T follicular helper cell (primary cell): ENCODE results near the gene ENOX2.
"Not testable (repeated sequence)": the region's sequence is repeated elsewhere in the genome, so short reads cannot be mapped to it uniquely, and the experiment has no call there.

Experiments used
- DNase-seq: peaks from one replicate; pipeline ENCODE4 v3.0.0-alpha.2; 2020; ENCODE audit warnings: low read depth
- total RNA-seq, 2 experiments: gene quantifications; one replicate each; lab custom pipeline; 2026; lab: John Stamatoyannopoulos, UW

The ENOX2 gene, protein sequence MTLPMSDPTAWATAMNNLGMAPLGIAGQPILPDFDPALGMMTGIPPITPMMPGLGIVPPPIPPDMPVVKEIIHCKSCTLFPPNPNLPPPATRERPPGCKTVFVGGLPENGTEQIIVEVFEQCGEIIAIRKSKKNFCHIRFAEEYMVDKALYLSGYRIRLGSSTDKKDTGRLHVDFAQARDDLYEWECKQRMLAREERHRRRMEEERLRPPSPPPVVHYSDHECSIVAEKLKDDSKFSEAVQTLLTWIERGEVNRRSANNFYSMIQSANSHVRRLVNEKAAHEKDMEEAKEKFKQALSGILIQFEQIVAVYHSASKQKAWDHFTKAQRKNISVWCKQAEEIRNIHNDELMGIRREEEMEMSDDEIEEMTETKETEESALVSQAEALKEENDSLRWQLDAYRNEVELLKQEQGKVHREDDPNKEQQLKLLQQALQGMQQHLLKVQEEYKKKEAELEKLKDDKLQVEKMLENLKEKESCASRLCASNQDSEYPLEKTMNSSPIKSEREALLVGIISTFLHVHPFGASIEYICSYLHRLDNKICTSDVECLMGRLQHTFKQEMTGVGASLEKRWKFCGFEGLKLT
- total RNA-seq, result 22.1 to 23.9 reads per million in 2 experiments

DNA sequence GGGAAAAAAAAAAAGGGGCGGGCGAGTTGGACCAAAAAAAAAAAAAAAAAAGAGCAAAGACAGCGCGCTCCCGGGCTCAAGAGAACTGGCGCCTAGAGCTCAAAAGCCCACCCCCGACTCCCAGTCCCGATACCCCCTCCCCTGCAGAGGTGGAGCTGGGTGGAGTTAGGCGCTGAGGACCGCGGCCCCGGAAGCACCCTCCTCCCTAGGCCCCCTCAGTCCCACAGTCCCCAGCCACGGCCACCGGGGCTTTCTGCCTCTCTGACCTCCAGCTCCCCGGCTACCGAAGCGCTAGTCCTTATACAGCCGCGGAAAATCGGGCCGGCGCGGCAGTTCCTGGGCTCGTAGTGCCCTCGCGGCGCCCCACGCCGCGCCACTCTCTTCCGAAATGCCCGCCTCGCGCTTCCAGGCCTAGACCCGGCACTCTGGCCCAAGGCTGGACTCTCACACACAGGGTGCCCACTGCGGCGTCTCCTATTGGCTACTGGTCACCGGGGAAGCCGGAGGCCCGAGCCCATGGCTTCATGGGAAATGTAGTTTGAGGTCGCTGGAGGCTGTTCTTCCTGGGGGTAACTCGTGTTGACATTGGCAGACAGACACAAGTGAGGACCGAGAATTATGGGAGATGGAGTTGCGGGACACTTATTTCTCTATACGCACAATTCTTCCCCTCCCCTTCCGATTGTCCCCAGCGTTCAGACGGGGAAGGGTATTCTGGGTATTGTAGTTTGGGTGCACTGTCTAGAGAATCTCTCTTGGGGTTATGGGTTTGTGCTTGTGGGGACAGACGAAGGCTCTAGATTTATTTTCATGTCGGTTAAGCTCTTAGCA lies at the start of gene ENOX2:
ENOX2 (minus strand) TSS at position 427 of the 831 bp plus-strand sequence. CDS start 199,993 bp downstream, outside the sequence.
- peak; percentile 70 for DNase-seq

DNA sequence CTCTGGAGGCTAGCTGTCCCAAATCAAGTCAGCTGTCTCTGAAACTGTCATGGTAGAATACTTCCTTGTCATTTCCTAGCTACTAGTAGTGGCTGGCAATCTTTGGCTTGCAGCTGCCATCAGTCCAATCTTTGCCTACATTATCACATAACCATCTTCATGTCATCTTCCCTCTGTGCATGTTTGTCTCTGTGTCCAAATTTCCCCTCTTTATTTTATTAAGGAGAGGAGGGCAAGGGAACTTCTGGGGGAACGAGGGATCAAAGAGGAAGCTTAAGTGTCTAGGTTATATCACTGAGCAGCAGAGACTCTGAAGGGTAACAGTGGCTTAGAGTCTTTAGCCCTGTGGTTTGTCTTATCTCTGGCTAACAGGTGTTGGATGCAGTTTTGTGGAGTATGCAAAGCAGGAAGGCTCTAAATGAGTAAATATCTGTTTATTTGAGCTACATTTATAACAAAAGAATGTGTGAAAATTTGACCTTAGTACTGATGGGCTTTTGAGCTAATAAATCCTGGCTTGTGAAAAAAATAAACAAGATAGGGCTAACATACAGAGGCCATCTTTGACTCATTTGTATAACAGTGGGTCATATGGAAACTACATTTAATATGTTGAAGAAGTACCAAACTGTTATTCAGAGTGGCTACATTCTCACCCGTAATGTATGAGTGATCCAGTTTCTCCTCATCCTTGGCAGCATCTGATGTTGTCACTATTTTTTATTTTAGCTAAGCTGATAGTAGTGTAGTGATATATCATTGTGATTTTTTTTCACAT lies 49.4 kb upstream of the ENOX2 start:
- DNase-seq, result no peak

DNA sequence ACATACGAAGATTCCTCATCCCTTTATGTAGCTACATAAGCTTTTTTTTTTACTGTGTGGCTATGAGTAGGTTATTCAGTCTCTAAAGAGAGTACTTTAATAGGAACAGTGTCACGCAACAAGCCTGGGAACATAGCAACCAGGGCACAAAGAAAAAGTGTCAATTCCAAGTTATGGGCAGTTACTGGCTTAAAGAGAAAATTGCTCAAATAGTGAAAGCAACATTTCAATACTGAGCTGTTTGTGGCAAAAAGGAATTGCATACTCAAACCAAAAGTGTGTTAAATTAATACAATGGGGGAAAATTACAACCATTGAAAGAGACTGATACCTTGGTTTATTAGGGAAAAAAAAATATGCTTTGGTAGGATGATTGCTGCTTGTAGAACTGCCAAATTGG lies 41.2 kb upstream of the ENOX2 start:
- no peak for DNase-seq

DNA sequence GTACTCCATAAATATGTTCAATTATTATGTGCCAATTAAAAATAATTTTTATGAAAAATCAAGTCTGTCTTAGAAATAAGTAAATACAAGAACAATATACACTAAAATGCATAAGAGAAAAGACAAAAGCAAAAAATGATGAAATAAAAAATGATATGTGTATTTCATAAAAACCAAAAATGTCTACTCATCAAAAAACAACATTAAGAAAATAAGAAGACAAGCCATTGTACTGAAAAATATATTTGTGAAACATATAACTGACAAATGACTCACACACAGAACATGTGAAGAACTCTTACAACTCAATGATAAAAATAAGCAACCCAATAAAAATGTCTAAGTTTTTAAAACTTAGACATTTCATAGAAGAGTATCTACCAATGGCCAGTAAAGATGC lies 34.1 kb upstream of the ENOX2 start:
- DNase-seq, result no peak

DNA sequence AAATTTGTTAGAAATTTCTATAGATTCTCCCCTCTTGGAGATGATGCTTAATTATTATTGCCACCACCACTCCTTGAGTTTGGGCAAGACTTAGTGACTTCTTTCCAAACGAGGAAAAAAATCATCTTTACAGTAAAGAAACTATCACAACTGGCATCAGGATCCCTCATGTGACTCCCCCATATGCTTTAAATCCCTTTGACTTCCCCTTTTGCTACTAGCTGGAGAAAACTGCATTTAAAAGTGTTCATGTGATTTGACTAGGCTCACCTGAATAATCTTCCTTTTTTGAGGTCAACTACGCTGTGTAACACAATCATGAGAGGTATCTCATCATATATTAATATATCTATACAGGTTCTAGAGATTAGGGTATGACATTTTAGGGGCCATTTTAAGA lies 30.3 kb upstream of the ENOX2 start:
- DNase-seq, result no peak

DNA sequence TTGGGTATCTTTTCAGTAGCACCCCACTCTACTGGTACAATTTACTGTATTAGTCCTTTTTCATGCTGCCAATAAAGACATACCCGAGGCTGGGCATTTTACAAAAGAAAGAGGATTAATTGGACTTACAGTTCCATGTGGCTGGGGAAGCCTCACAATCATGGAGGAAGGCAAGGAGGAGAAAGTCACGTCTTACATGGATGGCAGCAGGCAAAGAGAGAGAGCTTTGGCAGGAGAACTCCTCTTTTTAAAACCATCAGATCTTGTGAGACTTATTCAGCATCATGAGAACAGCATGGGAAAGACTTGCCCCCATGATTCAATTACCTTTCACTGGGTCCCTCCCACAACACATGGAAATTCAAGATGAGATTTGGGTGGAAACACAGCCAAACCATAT lies 17.4 kb upstream of the ENOX2 start:
- not testable (repeated sequence) for DNase-seq

DNA sequence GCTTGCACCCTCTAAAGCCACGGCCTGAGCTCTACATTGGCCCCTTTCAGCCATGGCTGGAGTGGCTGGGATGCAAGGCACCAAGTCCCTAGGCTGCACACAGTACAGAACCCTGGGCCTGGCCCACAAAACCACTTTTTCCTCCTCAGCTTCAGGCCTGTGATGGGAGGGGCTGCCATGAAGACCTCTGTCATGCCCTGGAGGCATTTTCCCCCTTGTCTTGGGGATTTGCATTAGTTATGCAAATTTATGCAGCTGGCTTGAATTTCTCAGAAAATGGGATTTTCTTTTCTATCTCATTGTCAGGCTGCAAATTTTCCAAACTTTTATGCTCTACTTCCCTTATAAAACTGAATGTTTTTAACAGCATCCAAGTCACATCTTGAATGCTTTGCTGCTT lies 16.7 kb upstream of the ENOX2 start:
- DNase-seq, result not testable (repeated sequence)

DNA sequence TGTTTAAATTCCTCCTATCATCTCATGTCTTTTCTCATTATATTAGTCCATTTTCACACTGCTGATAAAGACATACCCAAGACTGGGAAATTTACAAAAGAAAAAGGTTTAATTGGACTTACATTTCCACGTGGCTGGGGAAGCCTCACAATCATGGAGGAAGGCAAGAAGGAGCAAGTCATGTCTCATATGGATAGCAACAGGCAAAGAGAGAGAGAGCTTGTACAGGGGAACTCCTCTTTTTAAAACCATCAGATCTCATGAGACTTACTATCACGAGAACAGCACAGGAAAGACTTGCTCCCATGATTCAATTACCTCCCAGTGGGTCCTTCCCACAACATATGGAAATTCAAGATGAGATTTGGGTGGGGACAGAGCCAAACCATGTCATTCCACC lies 15.5 kb upstream of the ENOX2 start:
- DNase-seq, result not testable (repeated sequence)

DNA sequence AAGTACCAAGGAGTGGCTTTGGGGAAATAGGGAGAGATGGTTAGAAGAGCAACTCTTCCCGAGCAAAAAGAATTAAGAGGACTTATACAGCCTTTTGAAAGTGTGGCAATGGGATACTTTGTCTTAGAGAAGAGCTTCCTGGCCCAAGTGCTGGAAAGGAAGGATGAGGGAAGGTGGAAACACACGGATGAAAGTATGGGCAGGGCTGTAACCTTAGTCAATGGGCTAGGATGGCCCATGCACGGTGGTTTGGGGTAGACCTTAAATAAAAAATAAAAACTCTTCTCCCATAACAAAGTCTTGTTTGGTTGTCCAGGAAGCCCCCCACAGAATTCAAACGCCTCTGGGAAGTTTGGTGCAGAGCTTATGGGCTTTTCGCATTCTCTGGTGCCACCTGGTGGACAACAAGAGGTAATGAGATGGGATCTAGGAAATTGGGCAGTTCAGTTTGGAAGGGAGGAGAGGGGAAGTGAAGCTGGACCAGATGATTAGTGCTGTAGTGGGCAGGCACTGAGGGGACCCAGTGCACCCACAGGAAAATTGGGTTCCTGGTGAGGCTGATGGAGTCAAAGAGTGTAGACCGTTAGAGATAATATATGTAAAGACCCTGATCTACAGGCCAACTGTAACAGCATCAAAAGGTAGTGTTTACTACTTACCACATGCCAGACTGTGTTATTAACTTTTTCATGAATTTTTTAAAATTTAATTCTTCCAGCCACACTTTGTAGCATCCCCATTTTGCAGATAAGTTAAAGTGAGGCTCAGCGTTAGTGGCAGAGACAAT lies 13.8 kb upstream of the ENOX2 start:
- peak; percentile 16 for DNase-seq

DNA sequence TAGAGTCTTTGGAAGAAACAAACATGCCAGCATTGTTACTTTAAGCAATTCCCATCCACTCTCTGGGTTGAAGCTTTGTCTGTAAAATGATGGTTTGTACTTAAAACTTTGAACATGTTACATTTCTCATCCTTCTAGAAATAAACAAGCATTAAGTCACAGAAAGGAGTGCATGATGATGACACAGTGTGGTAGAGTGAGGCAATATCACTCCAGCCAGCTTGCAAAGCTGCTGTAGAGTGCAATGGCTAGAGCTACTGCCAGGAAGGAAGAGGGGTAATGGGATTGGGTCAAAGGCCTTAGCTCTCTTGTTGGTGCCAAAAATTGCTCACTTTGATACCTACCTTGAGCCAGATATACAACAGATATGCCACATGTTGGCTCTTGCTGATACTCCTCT lies 12.3 kb upstream of the ENOX2 start:
- DNase-seq, result no peak

DNA sequence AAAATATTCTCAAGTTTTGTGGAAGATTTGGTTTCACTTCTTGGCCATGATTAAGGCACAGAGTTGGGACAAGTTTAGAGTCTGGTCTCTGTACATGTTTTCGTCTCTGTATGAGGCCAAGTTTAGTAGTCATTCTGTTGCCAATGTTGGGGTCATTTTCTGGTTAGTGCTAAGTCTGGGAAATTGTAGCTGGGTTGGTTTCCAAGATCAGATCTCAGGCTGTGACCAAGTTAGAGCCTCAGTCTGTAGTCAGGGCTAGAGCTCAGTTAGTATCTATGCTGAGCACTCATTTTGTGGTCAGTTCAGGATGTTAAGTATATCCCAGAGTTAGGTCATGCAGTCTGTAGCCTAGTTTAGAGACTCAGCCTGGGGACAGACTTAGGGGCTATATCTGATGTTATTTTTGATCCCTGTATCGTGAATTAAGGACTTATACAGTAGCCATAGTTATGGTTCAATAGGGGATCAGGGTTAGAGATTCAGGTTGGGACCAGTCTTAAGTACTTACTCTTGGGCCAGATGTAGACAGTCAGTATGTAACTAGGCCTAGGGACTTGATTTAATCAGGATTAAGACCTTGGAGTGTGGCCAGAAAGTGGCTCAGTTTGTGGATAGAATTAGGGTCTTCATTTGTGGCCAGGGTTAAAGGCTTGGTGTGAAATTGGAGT lies 6.6 kb upstream of the ENOX2 start:
- DNase-seq, result no peak

DNA sequence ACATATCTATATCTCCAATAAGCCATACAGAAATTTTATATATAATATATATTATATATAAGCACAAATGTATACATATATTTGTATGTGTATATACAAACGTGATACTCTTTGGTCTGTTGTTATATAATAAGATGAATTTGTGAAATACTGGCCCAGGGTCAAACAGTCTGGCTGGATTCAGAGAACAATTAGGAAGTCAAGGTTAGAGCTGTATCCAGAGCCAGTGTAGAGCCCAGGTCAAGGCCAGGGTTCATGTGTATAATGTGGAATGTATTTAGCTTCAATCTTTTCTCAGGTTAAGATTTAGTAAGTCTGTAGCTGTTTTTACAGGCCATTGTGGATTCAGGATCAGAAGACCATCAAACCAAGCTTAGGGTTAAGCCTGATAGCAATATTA lies 3.8 kb upstream of the ENOX2 start:
- no peak for DNase-seq

DNA sequence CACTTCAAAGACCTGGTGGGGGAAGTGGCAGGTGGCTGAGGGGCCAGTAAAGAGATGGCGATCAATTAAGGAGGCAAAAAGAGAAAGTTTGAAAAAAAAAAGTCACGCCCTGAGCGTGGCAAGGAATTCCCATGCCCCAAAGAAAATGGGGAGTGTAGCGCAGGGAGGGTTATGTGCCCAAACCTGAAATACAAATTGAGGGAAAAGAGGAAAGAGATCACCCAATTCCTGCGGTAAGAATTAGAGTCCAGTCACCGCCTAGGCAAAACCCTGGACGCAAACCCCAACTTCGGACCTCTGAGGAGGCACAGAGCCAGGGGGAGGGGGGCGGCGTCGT lies 595 bp downstream of the ENOX2 start:
- DNase-seq, result no peak

DNA sequence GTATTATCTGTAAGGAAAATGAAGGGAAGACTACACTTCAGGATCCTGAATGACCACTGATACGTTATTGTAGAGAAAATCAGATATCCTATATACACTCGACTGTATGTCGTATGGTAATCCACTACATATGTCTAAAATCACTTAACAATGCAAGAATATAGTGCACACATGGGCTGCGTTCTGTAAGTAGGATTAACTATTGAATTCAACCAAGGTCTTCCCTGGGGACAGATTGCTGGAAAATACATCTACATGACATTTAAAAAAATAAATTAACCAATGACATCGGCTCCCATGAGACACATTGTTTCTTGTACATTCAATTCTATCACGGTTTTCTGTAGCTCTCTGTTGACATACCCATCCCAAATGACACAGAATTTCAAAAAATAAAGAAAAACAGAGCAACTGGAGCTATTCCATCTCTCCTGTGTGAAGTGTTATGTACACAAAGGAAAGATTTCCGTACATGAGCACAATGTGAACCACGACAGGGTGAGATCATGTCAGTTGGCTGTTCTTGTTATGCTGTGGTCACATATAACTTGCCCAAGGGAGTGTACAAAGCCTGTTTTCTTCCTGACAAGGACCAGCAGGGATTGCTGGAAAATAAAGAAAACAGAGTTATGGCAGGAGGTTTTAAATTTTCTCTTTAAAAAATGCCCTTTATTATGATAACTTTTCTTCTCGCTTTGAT lies 6.1 kb downstream of the ENOX2 start:
- DNase-seq, result no peak

DNA sequence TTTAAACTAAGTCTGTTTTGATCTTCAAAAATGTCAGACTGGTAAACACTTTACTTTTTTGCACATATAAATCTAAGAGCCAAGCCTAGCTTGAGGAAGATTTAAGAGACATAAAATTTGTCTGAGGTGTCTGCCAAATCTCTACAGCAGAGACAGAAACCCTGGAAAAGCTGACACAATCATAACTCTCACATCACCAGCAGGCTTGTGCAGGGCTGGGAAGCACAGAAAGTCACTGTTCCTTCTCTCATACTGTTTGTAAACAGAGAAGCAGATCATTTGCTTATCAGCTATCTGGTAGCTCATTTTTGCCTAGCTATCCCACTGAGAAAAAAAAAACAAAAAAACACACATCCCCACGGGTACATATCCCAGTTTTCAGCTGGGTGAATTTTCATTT lies 7.0 kb downstream of the ENOX2 start:
- no peak for DNase-seq

DNA sequence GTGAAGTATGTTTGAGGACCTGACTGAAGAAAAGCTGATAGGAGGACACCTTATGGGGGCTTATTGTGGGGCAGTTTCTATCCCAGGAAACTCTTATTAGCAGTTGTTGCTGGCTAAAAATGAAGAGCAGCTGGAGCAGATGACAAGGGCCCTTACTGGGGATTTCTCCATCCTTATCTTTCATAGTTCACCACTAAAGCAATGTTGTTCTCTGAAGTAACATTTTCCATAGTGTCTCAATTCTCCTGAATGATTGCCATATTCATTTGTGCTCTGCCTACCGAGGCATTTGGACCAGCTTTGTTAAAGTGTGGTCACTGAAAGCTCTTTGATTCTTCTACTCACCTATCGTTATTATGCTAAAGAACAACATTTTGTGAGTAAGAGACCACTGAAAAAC lies 7.7 kb downstream of the ENOX2 start:
- DNase-seq, result no peak

DNA sequence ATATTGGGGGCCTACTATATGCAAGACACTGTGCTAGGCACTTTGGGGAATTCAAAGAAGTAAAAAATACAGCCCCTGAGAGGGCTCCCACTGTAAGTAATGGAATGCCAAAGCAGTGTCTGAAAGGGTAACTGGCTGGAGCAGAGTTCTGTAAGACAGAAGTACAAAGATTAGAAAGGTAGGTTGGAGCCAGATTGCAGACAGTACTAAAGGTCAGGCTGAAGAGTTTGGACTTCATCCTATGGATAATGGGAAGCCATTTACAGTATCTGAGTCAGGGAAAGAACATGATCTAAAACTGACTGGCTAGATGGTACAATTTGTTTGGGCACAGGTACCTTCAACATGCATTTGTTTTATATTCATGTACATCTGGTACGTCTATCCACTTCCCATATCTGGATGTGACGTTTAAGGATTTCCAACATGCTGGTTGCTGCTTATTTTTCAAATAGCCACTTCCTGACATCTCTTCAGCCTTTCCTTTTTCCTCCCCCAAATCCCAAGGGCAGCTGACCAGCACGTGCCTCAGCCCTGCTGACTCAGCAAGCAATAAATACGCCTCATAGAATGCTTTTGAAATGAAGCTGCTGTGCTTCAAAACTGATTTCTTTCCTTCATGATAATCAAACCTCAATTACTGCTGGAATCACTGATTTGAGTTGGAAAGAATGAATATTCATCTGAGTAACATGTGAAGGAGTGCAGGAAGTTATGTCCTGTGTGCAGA lies 9.5 kb downstream of the ENOX2 start:
- DNase-seq, result no peak

DNA sequence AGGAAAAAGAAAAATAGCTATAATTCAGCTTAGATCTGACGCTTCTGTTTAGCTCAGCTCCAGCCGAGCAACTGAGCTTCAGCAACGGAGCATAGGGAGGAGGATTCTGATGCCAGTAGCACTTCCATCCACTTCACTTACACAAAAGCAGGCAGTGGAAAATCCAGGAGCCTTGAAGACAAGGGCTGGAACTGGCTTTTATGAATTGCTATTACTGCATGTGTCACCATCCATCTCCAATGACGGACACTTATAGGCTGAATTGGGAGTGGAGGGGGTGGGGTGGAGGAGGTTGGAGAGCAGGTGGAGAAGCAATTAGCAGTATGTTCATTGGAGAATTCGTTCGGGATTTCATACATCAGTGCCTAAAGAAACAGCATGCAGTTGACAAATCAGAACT lies 15.6 kb downstream of the ENOX2 start:
- no peak for DNase-seq

DNA sequence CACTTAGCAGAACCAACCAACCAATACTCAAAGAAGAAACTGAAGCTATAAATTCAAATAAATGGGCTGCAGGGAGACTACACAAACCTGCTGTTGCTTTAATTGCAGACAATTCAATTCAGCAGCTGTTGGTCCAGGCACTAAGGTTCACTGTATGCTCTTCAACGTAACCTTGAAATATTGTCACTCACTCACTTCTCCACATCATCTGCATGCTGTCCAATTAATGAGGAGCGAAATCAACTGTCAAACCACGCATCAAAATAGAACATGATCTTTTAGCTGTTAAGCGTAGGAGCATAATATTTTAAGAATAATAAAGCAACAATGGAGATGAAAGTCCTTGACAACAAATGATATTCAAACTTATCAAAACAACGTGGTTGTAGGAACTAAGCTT lies 17.0 kb downstream of the ENOX2 start:
- DNase-seq, result no peak
